Lower leg skin (tissue), 4 donors: ENCODE results near the gene CD38. TPM values are rescaled to one million over a fixed set of nuclear protein-coding genes. Genes with fewer than 3 reads are reported as not detected.
"Not testable (repeated sequence)": the region's sequence is repeated elsewhere in the genome, so short reads cannot be mapped to it uniquely, and the experiment has no call there.

ENCODE experiments used
- DNase-seq, 2 donors: peaks; one replicate each; pipeline ENCODE4 v3.0.0-alpha.2; 2019; ENCODE audit warnings: low spot score in 2 of 2
- H3K4me3 ChIP-seq: fragments of 200-600 bp; sonication (generic); 2 replicates; pipeline ENCODE4 v1.5.1; 2017; ENCODE audit warnings: mild to moderate bottlenecking, low read depth; ENCODE audit not compliant: poor library complexity, severe bottlenecking
- CTCF ChIP-seq, 3 donors: fragments of 450-650 bp; IDR thresholded peaks; one replicate each; pipeline ENCODE4 v1.5.1; 2016; ENCODE audit warnings: antibody characterized with exemption in 3 of 3, mild to moderate bottlenecking in 3 of 3, moderate library complexity in 2 of 3
- POLR2A ChIP-seq, 2 donors: fragments of 450-650 bp; IDR thresholded peaks; one replicate each; pipeline ENCODE4 v1.6.1; 2016 to 2017; ENCODE audit warnings: antibody characterized with exemption in 2 of 2, mild to moderate bottlenecking in 1 of 2, moderate library complexity in 1 of 2
- WGBS, 2 donors: methylation state at CpG; one replicate each; pipeline ENCODE4 v1.1.5; 2018; 5-methylcytosine and 5-hydroxymethylcytosine counted together
- intact Hi-C: fragments of 100-400 bp; cut with DNase I; formaldehyde crosslinking; loops from one replicate; pipeline ENCODE4 v1.15.0; 2023; ENCODE audit warnings: low total_unique reads
- total RNA-seq, 4 donors: library from RNA; depleted of rRNA; stranded (reverse); fragments of >200 nt; gene quantifications; one replicate each; pipeline ENCODE4 v1.1.0, GENCODE V29; 2016

CD38 gene
- total RNA-seq, 4 donors from 2014 or later, result 0.08 to 1.1 (median 0.21) TPM

- 51 to 64% methylated on average over 1 of the region's 1 CpG for WGBS, 2 donors
- no peak for DNase-seq
- intact Hi-C loops, result no loop called here
- TF ChIP-seq CTCF (IDR thresholded peaks at IDR 0.05) (no peak), POLR2A (IDR thresholded peaks at IDR 0.05) (no peak)
- no peak overlapping the region for H3K4me3 ChIP-seq
Measured at GRCh38 chr4:15833801-15834200, 55.7 kb downstream of the CD38 start.

GRCh38 chr4:15836362-15836761 is 58.2 kb downstream of the CD38 start:
- intact Hi-C loops, result no loop called here
- TF ChIP-seq POLR2A (IDR thresholded peaks at IDR 0.05) (no peak), CTCF (IDR thresholded peaks at IDR 0.05) (no peak)
- DNase-seq, result no peak
- no peak overlapping the region for H3K4me3 ChIP-seq

GRCh38 chr4:15837591-15837990 is 59.5 kb downstream of the CD38 start:
- TF ChIP-seq POLR2A (IDR thresholded peaks at IDR 0.05) (no peak), CTCF (IDR thresholded peaks at IDR 0.05) (no peak)
- intact Hi-C loops, result no loop called here
- no peak overlapping the region for H3K4me3 ChIP-seq
- no peak for DNase-seq
- 81 to 85% methylated on average over 1 of the region's 1 CpG for WGBS, 2 donors

- WGBS, 2 donors, result 93 to 97% methylated on average over 9 to 10 of the region's 16 CpGs
- intact Hi-C loops, H3K4me3 ChIP-seq, DNase-seq: not testable (repeated sequence)
Measured at GRCh38 chr4:15841194-15841730, 63.1 kb downstream of the CD38 start.

GRCh38 chr4:15847746-15848145 is 69.6 kb downstream of the CD38 start:
- H3K4me3 ChIP-seq, result no peak overlapping the region
- TF ChIP-seq POLR2A (IDR thresholded peaks at IDR 0.05) (no peak), CTCF (IDR thresholded peaks at IDR 0.05) (no peak)
- intact Hi-C loops, result no loop called here
- peak in 1 of 2 donors; percentile 57 for DNase-seq
- WGBS, 2 donors, result 42 to 51% methylated on average over 2 of the region's 2 CpGs

GRCh38 chr4:15848191-15848842 is 70.2 kb downstream of the CD38 start:
- no peak overlapping the region for H3K4me3 ChIP-seq
- DNase-seq, result no peak
- no peak for TF ChIP-seq POLR2A (IDR thresholded peaks at IDR 0.05)
- no peak for TF ChIP-seq CTCF (IDR thresholded peaks at IDR 0.05)
- intact Hi-C loops, result no loop called here
- 67 to 68% methylated on average over 10 of the region's 10 CpGs for WGBS, 2 donors
